ES-I3 (cell line): ENCODE data around the gene ASAP2.
"Not testable (repeated sequence)": the region's sequence is repeated elsewhere in the genome, so short reads cannot be mapped to it uniquely, and the experiment has no call there.

ENCODE experiments used
- H3K36me3 ChIP-seq: 2 replicates; pipeline ENCODE4 v1.6.1; 2013; ENCODE audit warnings: mild to moderate bottlenecking, low read length, control low read depth, moderate library complexity; ENCODE audit not compliant: insufficient read depth
- H3K4me1 ChIP-seq: 2 replicates; pipeline ENCODE4 v1.6.1; 2013; ENCODE audit warnings: mild to moderate bottlenecking, control low read depth, low read length; ENCODE audit not compliant: insufficient read depth
- H3K9ac ChIP-seq: 2 replicates; pipeline ENCODE4 v1.6.1; 2013; ENCODE audit warnings: low read depth, mild to moderate bottlenecking, low read length, moderate library complexity
- H3K9me3 ChIP-seq: 2 replicates; pipeline ENCODE4 v1.6.1; 2013; ENCODE audit warnings: mild to moderate bottlenecking, low read length, moderate library complexity; ENCODE audit not compliant: control insufficient read depth, insufficient read depth

The ASAP2 gene

GRCh38 chr2:9212661-9213411 lies 6.2 kb downstream of the ASAP2 start:
- Histone ChIP-seq H3K36me3 (no peaks in the 10 kb centered on the region), H3K9ac (no peak overlapping the region), H3K4me1 (peaks cover 11% of the 10 kb centered on the region), H3K9me3 (no peaks in the 10 kb centered on the region)

GRCh38 chr2:9213477-9214051 lies 7.0 kb downstream of the ASAP2 start:
- Histone ChIP-seq H3K36me3 (no peaks in the 10 kb centered on the region), H3K9ac (no peak overlapping the region), H3K9me3 (no peaks in the 10 kb centered on the region), H3K4me1 (peaks cover 14% of the 10 kb centered on the region)

GRCh38 chr2:9214873-9215272 lies 8.3 kb downstream of the ASAP2 start:
- no peaks in the 10 kb centered on the region for H3K9me3 ChIP-seq
- H3K36me3 ChIP-seq, result no peaks in the 10 kb centered on the region
- H3K4me1 ChIP-seq, result peaks cover 12% of the 10 kb centered on the region
- no peak overlapping the region for H3K9ac ChIP-seq

GRCh38 chr2:9215680-9216079 lies 9.1 kb downstream of the ASAP2 start:
- Histone ChIP-seq H3K9me3 (no peaks in the 10 kb centered on the region), H3K36me3 (no peaks in the 10 kb centered on the region), H3K4me1 (peaks cover 9% of the 10 kb centered on the region; the same call in 1 of the 2 replicates), H3K9ac (no peak overlapping the region)

- not testable (repeated sequence) for H3K9me3 ChIP-seq, H3K4me1 ChIP-seq, H3K9ac ChIP-seq, H3K36me3 ChIP-seq
These were observed 9.5 kb downstream of the ASAP2 start for GRCh38 chr2:9216143-9216542.

- H3K9me3 ChIP-seq, result no peaks in the 10 kb centered on the region
- no peak overlapping the region for H3K9ac ChIP-seq
- no peaks in the 10 kb centered on the region for H3K36me3 ChIP-seq
- peaks cover 14% of the 10 kb centered on the region for H3K4me1 ChIP-seq
These were observed 11.5 kb downstream of the ASAP2 start for GRCh38 chr2:9217838-9218770.

- Histone ChIP-seq H3K36me3 (no peaks in the 10 kb centered on the region), H3K4me1 (peaks cover 14% of the 10 kb centered on the region), H3K9ac (no peak overlapping the region), H3K9me3 (no peaks in the 10 kb centered on the region)
These were observed 12.4 kb downstream of the ASAP2 start for GRCh38 chr2:9219027-9219445.

GRCh38 chr2:9220201-9220600 lies 13.6 kb downstream of the ASAP2 start:
- no peak overlapping the region for H3K9ac ChIP-seq
- H3K36me3 ChIP-seq, result no peaks in the 10 kb centered on the region
- no peaks in the 10 kb centered on the region for H3K9me3 ChIP-seq
- H3K4me1 ChIP-seq, result peaks cover 14% of the 10 kb centered on the region

- Histone ChIP-seq H3K36me3 (no peaks in the 10 kb centered on the region), H3K9me3 (no peaks in the 10 kb centered on the region), H3K9ac (no peak overlapping the region), H3K4me1 (peaks cover 14% of the 10 kb centered on the region)
These were observed 14.6 kb downstream of the ASAP2 start for GRCh38 chr2:9221223-9221622.

- H3K4me1 ChIP-seq, result peaks cover 18% of the 10 kb centered on the region
- H3K36me3 ChIP-seq, result no peaks in the 10 kb centered on the region
- no peak overlapping the region for H3K9ac ChIP-seq
- H3K9me3 ChIP-seq, result no peaks in the 10 kb centered on the region
These were observed 15.8 kb downstream of the ASAP2 start for GRCh38 chr2:9222239-9222892.

GRCh38 chr2:9222893-9223287 lies 16.3 kb downstream of the ASAP2 start:
- Histone ChIP-seq H3K9ac (no peak overlapping the region), H3K4me1 (peaks cover 16% of the 10 kb centered on the region)

GRCh38 chr2:9225806-9226205 lies 19.2 kb downstream of the ASAP2 start:
- Histone ChIP-seq H3K36me3 (no peaks in the 10 kb centered on the region), H3K9me3 (no peaks in the 10 kb centered on the region), H3K9ac (no peak overlapping the region), H3K4me1 (peaks cover 11% of the 10 kb centered on the region)

More at GRCh38 chr2:9222893-9223287, 16.3 kb downstream of the ASAP2 start:
- no peaks in the 10 kb centered on the region for H3K9me3 ChIP-seq
- no peaks in the 10 kb centered on the region for H3K36me3 ChIP-seq

GRCh38 chr2:9226458-9227380 lies 20.1 kb downstream of the ASAP2 start:
- Histone ChIP-seq H3K36me3 (no peaks in the 10 kb centered on the region), H3K9ac (no peak overlapping the region), H3K9me3 (no peaks in the 10 kb centered on the region), H3K4me1 (peaks cover 11% of the 10 kb centered on the region)
